Activated CD8-positive, alpha-beta memory T cell treated with anti-CD3 and anti-CD28 coated beads, Interleukin-2, amount 10 ng/mL, durations not matched to agents 7 days and 5 days (primary cell): ENCODE data around the gene RASGRP4. TPM values are rescaled to one million over a fixed set of nuclear protein-coding genes. Genes with fewer than 3 reads are reported as not detected.

Source experiments
- ATAC-seq: fragments of 150-1000 bp; cut with Tn5 transposase; one replicate; pipeline ENCODE4 v1.10.0; 2021; ENCODE audit warnings: moderate library complexity
- CTCF ChIA-PET: fragments of 350-600 bp; sonication (Branson Sonifier 250); formaldehyde crosslinking; loops from one replicate; lab custom pipeline; 2021; ENCODE audit warnings: antibody characterized with exemption; lab: Charles Lee
- DNase-seq: peaks from one replicate; pipeline ENCODE4 v3.0.0-alpha.2; 2020
- H3K27ac Mint-ChIP-seq: one replicate; pipeline ENCODE4 v1.8.0; 2021; ENCODE audit warnings: mild to moderate bottlenecking, mixed read lengths
- H3K27me3 Mint-ChIP-seq: one replicate; pipeline ENCODE4 v1.8.0; 2021; ENCODE audit warnings: mixed read lengths
- H3K36me3 Mint-ChIP-seq: one replicate; pipeline ENCODE4 v1.8.0; 2021; ENCODE audit warnings: mild to moderate bottlenecking, mixed read lengths
- H3K4me1 Mint-ChIP-seq: one replicate; pipeline ENCODE4 v1.8.0; 2021; ENCODE audit warnings: mixed read lengths
- H3K4me3 Mint-ChIP-seq: one replicate; pipeline ENCODE4 v1.8.0; 2021; ENCODE audit warnings: mild to moderate bottlenecking, moderate library complexity, mixed read lengths
- H3K9me3 Mint-ChIP-seq: one replicate; pipeline ENCODE4 v1.8.0; 2022; ENCODE audit warnings: low read depth, mixed read lengths
- total RNA-seq, 2 experiments: library from RNA; stranded (reverse); gene quantifications; one replicate each; pipeline ENCODE4 v1.2.3, GENCODE V29; 2021

The RASGRP4 gene
- total RNA-seq, 2 experiments from 2014 or later: 1.4 to 1.6 TPM

DNA sequence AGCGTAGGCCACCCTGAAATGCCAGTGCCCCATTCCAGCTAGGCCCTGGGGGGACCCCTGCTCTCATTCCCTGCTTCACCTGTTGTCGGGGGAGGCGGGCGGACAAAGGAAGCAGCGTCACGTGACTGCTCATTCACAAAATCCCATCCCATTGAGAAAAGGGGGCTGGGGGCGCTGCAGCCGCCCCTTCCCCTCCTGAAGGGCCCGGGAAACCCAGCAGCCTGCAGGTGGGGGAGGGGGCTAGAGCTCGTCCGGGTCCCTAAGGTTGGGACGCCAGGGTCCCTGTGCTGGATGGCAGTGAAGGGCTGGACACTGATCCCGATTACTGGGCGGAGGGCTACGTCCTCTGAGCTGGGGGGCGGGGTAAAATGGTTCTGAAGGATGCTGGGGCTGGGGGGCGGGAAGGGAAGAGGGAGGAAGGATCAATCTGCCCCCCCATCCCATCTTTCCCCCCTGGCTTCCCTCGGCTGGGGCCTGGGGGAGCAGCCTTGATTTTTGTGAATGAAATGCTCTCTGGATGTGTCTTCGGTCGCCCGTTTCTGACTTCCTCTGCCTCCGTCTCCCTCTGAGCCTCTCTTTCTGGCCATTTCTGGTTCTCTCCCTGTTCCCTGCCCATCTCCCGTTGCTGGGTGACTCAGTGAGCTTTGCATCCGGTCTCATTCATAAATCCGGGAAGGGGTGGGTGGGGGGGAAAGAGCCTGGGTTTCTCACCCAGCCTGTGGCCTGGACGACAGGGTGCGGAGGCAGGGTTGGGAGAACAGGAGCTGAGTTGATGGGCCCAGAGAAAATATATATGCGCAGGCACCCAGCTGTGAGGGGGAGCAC, 36.7 kb downstream of the RASGRP4 start:
- peaks cover 49% of the 10 kb centered on the region for H3K27me3 Mint-ChIP-seq
- CTCF ChIA-PET: interaction anchor here (1.0 to 2.1 kb wide), 2 partner anchors 14 to 15 kb away, joined by 3 to 11 read pairs; partner anchors contain the start of genes FAM98C and PSMD8
- H3K4me3 Mint-ChIP-seq: no peak overlapping the region
- H3K9me3 Mint-ChIP-seq: no peaks in the 10 kb centered on the region
- no peak overlapping the region for H3K27ac Mint-ChIP-seq
- DNase-seq (no peak), ATAC-seq (no peak)
- H3K36me3 Mint-ChIP-seq: peaks cover 3% of the 10 kb centered on the region
- peaks cover 19% of the 10 kb centered on the region for H3K4me1 Mint-ChIP-seq

DNA sequence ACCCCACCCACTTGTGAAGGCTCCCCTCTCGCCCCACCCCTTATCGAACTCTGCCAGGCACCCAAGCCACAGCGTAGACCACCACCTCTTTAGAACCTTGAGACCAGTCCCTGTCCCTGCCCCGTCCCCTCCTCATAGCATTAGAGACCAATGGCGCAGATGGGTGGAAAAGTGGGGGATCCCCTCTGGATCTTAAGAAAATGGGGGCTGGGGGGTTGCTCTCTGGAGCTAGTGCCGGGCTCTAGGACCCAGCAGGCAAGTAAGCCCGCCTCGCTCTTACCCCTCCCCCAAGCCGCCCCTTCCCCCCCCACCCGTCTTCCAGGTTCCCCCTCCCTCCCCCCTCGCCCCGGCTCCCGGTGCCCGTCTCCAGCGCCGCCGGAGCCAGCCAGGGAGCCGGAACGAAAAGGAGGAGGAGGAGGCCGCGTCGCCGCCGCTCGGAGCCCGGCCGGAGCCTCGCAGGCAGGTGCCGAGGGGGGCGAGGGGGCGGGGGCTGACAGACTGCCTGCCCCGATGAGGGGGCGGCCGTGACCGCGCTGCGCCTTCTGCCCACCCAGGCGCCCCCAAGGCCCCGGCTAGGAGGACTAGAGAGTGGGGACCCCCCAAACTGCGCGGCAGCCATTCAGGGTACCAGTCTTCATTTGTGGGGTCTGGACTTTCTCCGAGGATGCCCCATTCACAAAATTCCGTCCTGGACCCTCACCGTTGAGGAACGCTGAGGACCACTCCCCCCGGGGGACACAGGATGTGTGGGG, 37.5 kb downstream of the RASGRP4 start, which contains the start of gene SPRED3:
Gene SPRED3 (plus strand): TSS at position 349 of the 752 bp plus-strand sequence. CDS start 1,606 bp downstream, outside the sequence.
- Mint-ChIP-seq H3K27ac (peak within 1 kb of the TSS; percentile 44), H3K4me1 (peaks cover 16% of the 10 kb centered on the region), H3K36me3 (peaks cover 4% of the 10 kb centered on the region), H3K9me3 (no peaks in the 10 kb centered on the region), H3K4me3 (peak within 1 kb of the TSS; percentile 70), H3K27me3 (peaks cover 41% of the 10 kb centered on the region)
- CTCF ChIA-PET: interaction anchor here (0.6 to 2.3 kb wide), 7 partner anchors 14 to 542 kb away, joined by 3 to 17 read pairs (median 3); partner anchors contain the start of genes FAM98C, MRPS12, PSMD8 and SARS2
- ATAC-seq (no peak), DNase-seq (no peak)

DNA sequence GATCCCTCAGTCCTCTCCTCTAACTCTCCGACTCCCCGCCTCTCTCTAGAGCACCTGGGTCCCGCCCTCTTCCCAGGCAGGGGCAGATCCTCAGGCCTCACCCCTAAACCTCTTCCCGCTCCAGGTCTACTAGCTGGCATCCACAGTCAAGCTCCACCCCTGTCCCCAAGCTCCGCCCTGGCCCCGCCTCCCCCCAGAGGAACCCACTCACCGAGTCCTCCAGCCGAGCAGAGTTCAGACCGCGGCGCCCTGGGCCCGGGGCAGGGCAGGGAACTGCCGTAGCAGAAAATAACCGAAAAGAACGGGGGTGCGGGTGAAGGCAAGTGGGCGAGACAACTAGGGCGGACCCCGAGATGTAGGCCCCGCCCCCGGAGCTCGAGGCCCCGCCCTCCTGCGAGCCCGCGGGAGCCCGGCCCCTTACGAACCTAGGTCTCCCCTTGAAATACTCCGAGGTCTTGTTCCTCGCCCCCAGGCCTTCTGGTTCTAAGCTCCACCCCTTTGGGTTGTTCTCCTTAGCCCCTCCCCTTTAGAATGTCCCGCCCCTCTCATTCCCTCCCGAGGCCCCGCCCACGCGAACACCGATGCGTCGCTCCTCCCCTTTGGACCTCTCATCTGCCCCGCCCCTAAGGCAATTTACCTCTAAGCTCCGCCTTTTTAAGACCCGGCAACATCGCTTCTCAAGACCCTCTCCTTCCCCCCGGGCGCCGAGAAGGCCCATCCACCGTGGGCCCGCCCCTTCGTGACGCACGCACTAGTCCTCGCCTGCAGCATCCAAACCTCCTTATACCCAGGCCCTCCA, 38.3 kb downstream of the RASGRP4 start, which contains the start of gene GGN:
Gene GGN (minus strand): TSS at position 485 of the 799 bp plus-strand sequence. CDS start 773 bp downstream, outside the sequence.
- peak; percentile 84 for DNase-seq
- no peaks in the 10 kb centered on the region for H3K9me3 Mint-ChIP-seq
- H3K4me3 Mint-ChIP-seq: peak within 1 kb of the TSS; percentile 70
- peaks cover 16% of the 10 kb centered on the region for H3K4me1 Mint-ChIP-seq
- peaks cover 37% of the 10 kb centered on the region for H3K27me3 Mint-ChIP-seq
- CTCF ChIA-PET: interaction anchor here (0.6 to 2.3 kb wide), 8 partner anchors 10 to 543 kb away, joined by 3 to 17 read pairs (median 4); partner anchors contain the start of genes FAM98C, MRPS12, PSMD8 and SARS2
- peak; percentile 77 for ATAC-seq
- H3K36me3 Mint-ChIP-seq: peaks cover 11% of the 10 kb centered on the region
- H3K27ac Mint-ChIP-seq: peak within 1 kb of the TSS; percentile 44

DNA sequence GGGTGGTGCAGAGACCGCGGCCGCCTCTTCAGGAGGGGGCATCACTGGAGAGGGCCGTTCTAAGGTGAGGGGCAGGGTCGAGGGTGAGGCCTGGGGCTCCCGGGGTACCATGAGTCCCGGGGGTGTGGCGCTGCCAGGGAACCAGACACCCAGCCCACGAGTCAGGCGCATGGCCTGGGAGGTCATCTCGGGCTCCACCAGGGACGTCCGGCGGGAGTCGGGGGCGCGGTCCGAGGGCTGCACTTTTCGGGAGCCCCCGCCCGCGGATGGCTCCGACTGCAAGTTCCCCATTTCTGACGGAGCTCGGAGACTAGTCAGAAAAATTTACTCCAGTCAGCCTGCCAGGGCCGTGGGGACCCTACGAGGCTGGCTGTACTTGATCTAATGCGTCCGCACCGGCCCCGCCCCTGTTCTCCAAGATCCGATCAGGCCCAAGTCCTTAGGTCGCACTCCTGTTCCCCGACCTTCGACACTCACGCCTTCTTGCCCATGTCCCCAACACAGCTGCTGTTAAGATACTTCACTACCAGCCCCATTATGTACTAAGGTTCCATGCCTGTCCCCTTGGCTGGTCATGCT, 39.0 kb downstream of the RASGRP4 start:
- DNase-seq (no peak), ATAC-seq (no peak)
- CTCF ChIA-PET: interaction anchor here (0.9 to 2.3 kb wide), 6 partner anchors 9 to 248 kb away, joined by 3 to 17 read pairs (median 7); partner anchors contain the start of genes FAM98C and PSMD8
- Mint-ChIP-seq H3K27me3 (peaks cover 33% of the 10 kb centered on the region), H3K4me3 (peak overlapping the region; percentile 70), H3K4me1 (peaks cover 16% of the 10 kb centered on the region), H3K27ac (no peak overlapping the region), H3K9me3 (no peaks in the 10 kb centered on the region), H3K36me3 (peaks cover 15% of the 10 kb centered on the region)

DNA sequence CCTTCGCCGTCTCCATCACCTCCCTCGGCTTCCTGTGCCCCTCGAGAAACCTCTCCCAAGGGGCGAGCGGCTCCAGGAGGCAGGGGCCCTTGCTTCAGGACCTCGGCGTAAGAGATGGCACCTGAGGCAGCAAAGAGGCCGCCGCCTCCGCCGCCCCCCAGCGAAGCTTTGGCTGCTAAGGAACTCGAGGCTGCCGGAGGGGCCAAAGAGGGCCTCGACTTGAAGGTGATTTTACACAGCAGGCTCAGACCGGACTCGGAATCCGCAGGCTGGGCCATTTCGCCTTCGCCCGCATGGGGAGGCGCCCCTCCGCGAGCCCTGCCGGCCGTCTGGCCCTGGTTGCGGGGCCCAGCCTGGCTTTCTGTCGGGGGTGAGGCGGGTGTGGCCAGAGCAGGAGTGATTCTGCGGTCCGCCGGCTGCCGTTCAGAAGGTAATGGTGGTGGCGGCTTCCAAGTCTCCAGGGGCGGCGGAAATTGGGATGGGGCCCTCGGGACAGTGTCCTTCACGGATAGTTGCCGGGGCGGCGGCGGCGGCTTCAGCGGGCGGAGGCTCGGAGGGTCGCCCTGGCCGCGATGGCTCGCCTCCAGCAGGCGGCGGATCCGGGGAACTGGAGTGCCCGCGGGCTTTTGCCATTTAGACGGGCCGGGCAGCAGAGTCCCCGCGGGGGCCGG, 39.6 kb downstream of the RASGRP4 start:
- Mint-ChIP-seq H3K4me3 (no peak overlapping the region), H3K27me3 (peaks cover 26% of the 10 kb centered on the region), H3K36me3 (peaks cover 21% of the 10 kb centered on the region), H3K27ac (no peak overlapping the region), H3K9me3 (no peaks in the 10 kb centered on the region), H3K4me1 (peaks cover 16% of the 10 kb centered on the region)
- ATAC-seq (no peak), DNase-seq (no peak)
- CTCF ChIA-PET: interaction anchor here (0.5 to 2.8 kb wide), 3 partner anchors 9 to 213 kb away, joined by 3 to 14 read pairs (median 11); partner anchors contain the start of gene FAM98C

DNA sequence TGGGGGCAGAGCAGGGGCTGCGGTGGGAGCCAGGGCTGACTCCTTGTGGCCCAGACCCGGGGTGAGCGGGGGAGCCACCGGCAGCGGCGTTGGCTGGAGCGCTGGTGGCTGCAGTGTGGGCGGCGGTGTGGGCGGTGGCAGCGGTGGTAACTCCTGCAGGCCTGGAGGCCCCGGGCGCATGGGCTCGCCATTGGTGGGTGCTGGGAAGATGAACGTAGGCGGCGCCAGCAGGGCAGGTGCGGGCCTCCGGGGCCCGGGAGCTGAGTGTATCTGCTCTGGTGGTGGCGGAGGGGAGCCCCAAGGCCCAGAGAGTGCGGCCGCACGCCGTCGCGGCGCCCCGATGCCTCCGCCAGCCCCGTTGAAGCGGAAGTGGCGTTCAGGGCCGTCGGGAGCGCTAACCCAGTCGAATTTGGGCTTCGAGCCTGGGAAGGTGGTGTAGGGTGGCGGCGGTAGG, 40.2 kb downstream of the RASGRP4 start:
- DNase-seq: no peak
- peaks cover 16% of the 10 kb centered on the region for H3K4me1 Mint-ChIP-seq
- no peak overlapping the region for H3K4me3 Mint-ChIP-seq
- peaks cover 26% of the 10 kb centered on the region for H3K36me3 Mint-ChIP-seq
- peaks cover 20% of the 10 kb centered on the region for H3K27me3 Mint-ChIP-seq
- no peak overlapping the region for H3K27ac Mint-ChIP-seq
- CTCF ChIA-PET: interaction anchor here (0.5 to 2.8 kb wide), 2 partner anchors 10 to 212 kb away, joined by 3 to 11 read pairs; no protein-coding TSS in a partner anchor
- ATAC-seq: no peak
- no peaks in the 10 kb centered on the region for H3K9me3 Mint-ChIP-seq

DNA sequence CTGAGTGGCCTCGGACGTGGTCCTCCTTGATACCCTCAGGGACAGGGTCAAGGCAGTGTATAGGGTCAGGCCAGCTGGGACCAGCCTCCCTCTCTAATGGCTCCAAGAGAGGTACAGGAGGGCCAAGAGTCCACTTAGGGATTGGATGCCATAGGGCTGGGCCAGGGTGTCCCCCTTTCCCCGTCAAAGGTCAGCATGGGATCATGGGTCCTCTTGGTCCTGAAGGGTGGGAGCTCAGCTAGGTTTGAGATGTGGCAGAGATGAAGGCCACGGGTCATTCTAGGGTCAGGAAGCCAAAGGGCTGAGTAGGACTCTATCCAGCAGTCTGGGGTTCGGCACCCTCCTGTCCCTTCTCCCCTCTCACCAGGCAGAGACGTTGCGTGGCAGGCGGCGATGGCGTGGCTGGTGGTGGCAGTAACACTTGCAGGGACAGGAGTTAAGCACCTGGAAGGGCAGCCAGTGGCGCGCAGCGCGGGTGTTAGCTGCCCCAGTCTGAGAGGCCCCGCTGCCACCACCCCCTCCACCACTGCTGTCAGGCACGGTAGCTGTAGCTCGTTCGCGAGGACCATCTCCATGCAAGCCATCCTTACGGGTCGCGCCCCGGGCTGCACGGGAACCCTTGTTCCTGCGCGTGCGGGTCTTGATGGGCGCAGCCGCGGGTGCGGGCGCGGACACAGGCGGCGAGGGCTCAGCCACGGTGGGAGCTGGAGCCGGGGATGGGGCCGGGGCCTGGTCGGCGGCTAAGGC, 40.8 kb downstream of the RASGRP4 start:
- no peak for ATAC-seq
- Mint-ChIP-seq H3K27ac (no peak overlapping the region), H3K4me3 (no peak overlapping the region), H3K27me3 (peaks cover 18% of the 10 kb centered on the region), H3K4me1 (peaks cover 16% of the 10 kb centered on the region), H3K36me3 (peaks cover 27% of the 10 kb centered on the region), H3K9me3 (no peaks in the 10 kb centered on the region)
- DNase-seq: no peak
- CTCF ChIA-PET: interaction anchor here (1.1 to 2.8 kb wide), 2 partner anchors 10 to 19 kb away, joined by 3 to 11 read pairs; no protein-coding TSS in a partner anchor

DNA sequence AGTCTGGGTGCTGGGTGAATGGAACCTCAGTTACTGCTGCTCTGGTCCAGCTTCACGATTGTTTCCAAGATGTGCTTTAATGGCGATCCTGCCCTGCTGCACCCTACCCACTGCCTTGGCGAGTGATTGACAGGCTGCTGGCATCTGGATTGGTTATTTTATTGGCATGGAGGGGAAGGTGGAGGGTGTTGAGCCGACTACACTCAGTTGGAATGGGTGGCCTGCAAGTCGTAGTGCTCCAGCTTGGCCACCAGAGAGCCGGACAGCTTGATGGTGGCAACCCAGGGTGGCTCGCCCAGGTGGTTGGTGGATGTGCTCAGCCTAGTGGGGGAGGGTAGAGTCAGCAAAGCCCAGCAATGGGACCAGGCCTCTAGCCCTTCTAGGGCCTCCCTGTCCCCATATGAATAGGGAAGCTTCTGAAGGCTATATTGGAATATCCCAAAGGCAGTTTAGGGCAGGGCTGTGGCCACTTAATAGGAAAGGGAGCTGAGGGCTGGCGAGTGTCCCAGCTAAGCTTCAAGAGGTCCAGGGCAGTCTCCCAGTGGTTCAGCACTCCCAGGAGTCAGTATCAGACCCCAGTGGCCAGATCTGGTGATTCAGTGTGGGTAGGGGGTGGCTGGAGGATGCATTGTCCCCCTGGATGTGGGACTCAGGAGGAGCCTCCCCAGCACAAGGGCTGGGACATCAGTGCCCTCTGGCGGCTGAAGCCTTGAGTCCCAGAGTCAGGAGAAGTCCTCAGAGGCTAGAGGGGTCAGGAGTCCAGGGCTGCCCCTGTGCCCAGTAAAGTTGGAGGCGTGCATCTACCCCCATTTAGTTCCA, 41.6 kb downstream of the RASGRP4 start:
- Mint-ChIP-seq H3K36me3 (peaks cover 30% of the 10 kb centered on the region), H3K27me3 (peaks cover 12% of the 10 kb centered on the region), H3K27ac (no peak overlapping the region)

DNA sequence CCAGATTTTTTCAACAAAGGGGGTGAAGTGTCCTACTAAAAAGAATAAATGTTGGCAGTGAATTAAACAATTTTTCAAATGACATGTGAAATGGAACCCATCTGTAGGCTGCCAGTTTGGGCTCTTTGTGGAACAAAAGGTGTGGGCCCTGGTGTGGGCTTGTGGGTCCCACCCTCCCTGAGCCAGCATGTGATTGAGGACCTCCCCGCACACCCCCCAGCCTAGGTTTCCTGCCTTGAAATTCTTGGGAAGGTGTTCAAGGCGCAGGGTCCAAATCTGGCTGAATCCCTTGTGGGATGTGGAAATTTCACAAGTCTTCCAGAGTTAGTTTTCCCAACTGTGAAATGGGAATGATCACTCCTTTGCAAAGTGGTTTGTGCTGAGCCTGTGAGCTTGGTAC, 42.3 kb downstream of the RASGRP4 start:
- peaks cover 10% of the 10 kb centered on the region for H3K27me3 Mint-ChIP-seq
- no peaks in the 10 kb centered on the region for H3K9me3 Mint-ChIP-seq
- CTCF ChIA-PET: interaction anchor here (1.1 to 2.8 kb wide), 2 partner anchors 12 to 20 kb away, joined by 3 to 11 read pairs; no protein-coding TSS in a partner anchor
- H3K36me3 Mint-ChIP-seq: peaks cover 30% of the 10 kb centered on the region
- H3K4me1 Mint-ChIP-seq: peaks cover 11% of the 10 kb centered on the region
- no peak overlapping the region for H3K27ac Mint-ChIP-seq
- no peak overlapping the region for H3K4me3 Mint-ChIP-seq
- no peak for ATAC-seq
- DNase-seq: no peak

More for the DNA sequence above, 41.6 kb downstream of the RASGRP4 start:
- DNase-seq (no peak), ATAC-seq (no peak)
- peaks cover 12% of the 10 kb centered on the region for H3K4me1 Mint-ChIP-seq
- H3K4me3 Mint-ChIP-seq: no peak overlapping the region
- H3K9me3 Mint-ChIP-seq: no peaks in the 10 kb centered on the region
- CTCF ChIA-PET: interaction anchor here (1.1 to 2.8 kb wide), 2 partner anchors 11 to 19 kb away, joined by 3 to 11 read pairs; no protein-coding TSS in a partner anchor

DNA sequence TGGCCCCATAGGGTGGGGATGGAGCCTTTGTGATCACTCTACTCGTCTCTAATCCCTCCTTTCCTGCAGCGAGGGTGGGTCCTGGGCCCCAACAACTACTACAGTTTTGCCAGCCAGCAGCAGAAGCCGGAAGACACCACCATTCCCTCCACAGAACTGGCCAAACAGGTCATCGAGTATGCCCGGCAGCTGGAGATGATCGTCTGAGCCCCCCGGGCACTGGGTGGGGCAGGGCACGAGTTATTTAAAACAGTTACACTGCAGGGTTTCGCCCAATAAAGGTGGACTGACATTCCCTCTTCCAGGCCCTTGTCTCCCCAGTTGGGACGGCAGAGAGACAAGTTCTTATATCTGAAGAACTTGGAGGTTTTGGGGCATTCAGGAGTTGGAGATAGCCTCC, 42.8 kb downstream of the RASGRP4 start:
- CTCF ChIA-PET: no interaction called here
- Mint-ChIP-seq H3K4me1 (peaks cover 10% of the 10 kb centered on the region), H3K27me3 (peaks cover 9% of the 10 kb centered on the region), H3K27ac (no peak overlapping the region), H3K4me3 (no peak overlapping the region), H3K9me3 (no peaks in the 10 kb centered on the region), H3K36me3 (peaks cover 30% of the 10 kb centered on the region)
- no peak for ATAC-seq
- no peak for DNase-seq
